IMR-90 (cell line): ENCODE measurements around the gene USP6NL. TPM values are rescaled to one million over a fixed set of nuclear protein-coding genes. Genes with fewer than 3 reads are reported as not detected.

Source experiments
- ATAC-seq: fragments of 200-7000 bp; cut with Tn5 transposase; 2 replicates; pipeline ENCODE4 v1.9.1; 2020; ENCODE audit warnings: low read depth, mild to moderate bottlenecking, moderate library complexity
- BruUV-seq: library from RNA; stranded (reverse); fragments of 400-500 nt; replicated peaks from 2 replicates; lab custom pipeline; 2021; lab: Mats Ljungman, UMichigan
- CTCF ChIA-PET: fragments of 300-600 bp; formaldehyde crosslinking; extraction: SDS; loops from one replicate; lab custom pipeline; 2021; ENCODE audit warnings: antibody characterized with exemption; lab: Yijun Ruan, JAX
- POLR2A ChIA-PET: fragments of 300-600 bp; sonication (Branson Sonifier 250); formaldehyde crosslinking; loops from one replicate; lab custom pipeline; 2022; ENCODE audit warnings: antibody characterized with exemption; ENCODE audit not compliant: unreplicated experiment; lab: Charles Lee
- DNase-seq: peaks from one replicate; pipeline ENCODE4 v3.0.0; 2013
- H2AFZ ChIP-seq: replicated peaks from 2 replicates; pipeline ENCODE3; 2013; ENCODE audit warnings: low read length, mild to moderate bottlenecking; ENCODE audit not compliant: poor library complexity
- H2AK5ac ChIP-seq: 2 replicates; pipeline ENCODE4 v1.6.1; 2013; ENCODE audit warnings: low read depth, low read length, inconsistent platforms
- H2AK9ac ChIP-seq: replicated peaks from 2 replicates; pipeline ENCODE3; 2013; ENCODE audit warnings: mild to moderate bottlenecking, low read depth, low read length, moderate library complexity; ENCODE audit not compliant: poor library complexity
- H2BK120ac ChIP-seq: 2 replicates; pipeline ENCODE4 v1.6.1; 2013; ENCODE audit warnings: low read depth, low read length, inconsistent platforms
- H2BK15ac ChIP-seq: 3 replicates; pipeline ENCODE4 v1.6.1; 2013; ENCODE audit warnings: low read depth, low read length, inconsistent platforms
- H2BK20ac ChIP-seq: 2 replicates; pipeline ENCODE4 v1.6.1; 2013; ENCODE audit warnings: low read depth, mild to moderate bottlenecking, inconsistent platforms, low read length, moderate library complexity
- H2BK5ac ChIP-seq: 2 replicates; pipeline ENCODE4 v1.6.1; 2013; ENCODE audit warnings: mild to moderate bottlenecking, low read depth, low read length, inconsistent platforms; ENCODE audit not compliant: poor library complexity, severe bottlenecking
- H3K14ac ChIP-seq: replicated peaks from 2 replicates; pipeline ENCODE4 v1.6.1; 2013; ENCODE audit warnings: low read depth, low read length, inconsistent platforms
- H3K18ac ChIP-seq: 2 replicates; pipeline ENCODE4 v1.6.1; 2013; ENCODE audit warnings: low read depth, low read length, control low read depth
- H3K23ac ChIP-seq: 2 replicates; pipeline ENCODE4 v1.6.1; 2013; ENCODE audit warnings: low read depth, low read length, inconsistent platforms
- H3K27ac ChIP-seq: 2 replicates; pipeline ENCODE4 v1.5.1; 2013; ENCODE audit warnings: mild to moderate bottlenecking, control low read depth, low read length; ENCODE audit not compliant: insufficient read depth
- H3K27me3 ChIP-seq: 2 replicates; pipeline ENCODE4 v1.6.1; 2013; ENCODE audit warnings: low read length; ENCODE audit not compliant: control insufficient read depth, insufficient read depth
- H3K36me3 ChIP-seq: 2 replicates; pipeline ENCODE4 v1.6.1; 2013; ENCODE audit warnings: low read length, mixed read lengths; ENCODE audit not compliant: control insufficient read depth, insufficient read depth
- H3K4ac ChIP-seq: 2 replicates; pipeline ENCODE4 v1.6.1; 2013; ENCODE audit warnings: low read depth, low read length, inconsistent platforms
- H3K4me1 ChIP-seq: 2 replicates; pipeline ENCODE4 v1.6.1; 2013; ENCODE audit warnings: low read length, mixed read lengths; ENCODE audit not compliant: control insufficient read depth, insufficient read depth
- H3K4me2 ChIP-seq: 2 replicates; pipeline ENCODE4 v1.6.1; 2013; ENCODE audit warnings: low read depth, mild to moderate bottlenecking, control low read depth, low read length, moderate library complexity
- H3K4me3 ChIP-seq: 2 replicates; pipeline ENCODE4 v1.5.1; 2013; ENCODE audit warnings: low read depth, mild to moderate bottlenecking, control low read depth, low read length, moderate library complexity; ENCODE audit not compliant: insufficient read depth
- H3K56ac ChIP-seq: 2 replicates; pipeline ENCODE4 v1.6.1; 2013; ENCODE audit warnings: low read length, inconsistent platforms; ENCODE audit not compliant: insufficient read depth; ENCODE audit errors: extremely low read depth
- H3K79me1 ChIP-seq, 2 experiments: 2 replicates each; pipeline ENCODE4 v1.6.1; 2013; ENCODE audit warnings: low read length in 2 of 2, inconsistent platforms in 1 of 2, low read depth in 1 of 2
- H3K9ac ChIP-seq: 2 replicates; pipeline ENCODE4 v1.6.1; 2013; ENCODE audit warnings: low read depth, low read length, control low read depth
- H3K9me1 ChIP-seq: 2 replicates; pipeline ENCODE4 v1.6.1; 2013; ENCODE audit warnings: low read length, inconsistent platforms; ENCODE audit not compliant: insufficient read depth
- H3K9me3 ChIP-seq: 2 replicates; pipeline ENCODE4 v1.6.1; 2013; ENCODE audit warnings: low read length; ENCODE audit not compliant: control insufficient read depth, insufficient read depth
- H4K20me1 ChIP-seq: 2 replicates; pipeline ENCODE4 v1.6.1; 2013; ENCODE audit warnings: low read length, inconsistent platforms; ENCODE audit not compliant: insufficient read depth
- H4K5ac ChIP-seq: 2 replicates; pipeline ENCODE4 v1.6.1; 2013; ENCODE audit warnings: mild to moderate bottlenecking, low read depth, low read length, control low read depth
- H4K8ac ChIP-seq, 2 experiments: 2 replicates each; pipeline ENCODE4 v1.6.1; 2013; ENCODE audit warnings: low read depth in 2 of 2, low read length in 2 of 2, control low read depth in 1 of 2, inconsistent platforms in 1 of 2
- H4K91ac ChIP-seq: 2 replicates; pipeline ENCODE4 v1.6.1; 2013; ENCODE audit warnings: low read depth, low read length, inconsistent platforms; ENCODE audit not compliant: insufficient read depth
- BHLHE40 ChIP-seq: fragments of 150-350 bp; IDR thresholded peaks from 2 replicates; pipeline ENCODE4 v1.6.1; 2016; ENCODE audit warnings: mild to moderate bottlenecking, low read depth, low read length
- CEBPB ChIP-seq: IDR thresholded peaks from 2 replicates; pipeline ENCODE4 v1.6.1; 2012; ENCODE audit warnings: low read depth, low read length, improper control_type of control experiment
- CHD1 ChIP-seq: IDR thresholded peaks from 2 replicates; pipeline ENCODE4 v1.6.1; 2012; ENCODE audit warnings: low read depth, low read length, improper control_type of control experiment
- FOS ChIP-seq: fragments of 150-350 bp; IDR thresholded peaks from 2 replicates; pipeline ENCODE4 v1.6.1; 2016; ENCODE audit warnings: low read depth, low read length
- MAFK ChIP-seq: IDR thresholded peaks from 2 replicates; pipeline ENCODE4 v1.6.1; 2012; ENCODE audit warnings: low read depth, low read length, improper control_type of control experiment
- MAZ ChIP-seq: IDR thresholded peaks from 2 replicates; pipeline ENCODE4 v1.6.1; 2012; ENCODE audit warnings: low read depth, mild to moderate bottlenecking, low read length, improper control_type of control experiment, moderate library complexity, borderline replicate concordance
- MXI1 ChIP-seq: IDR thresholded peaks from 2 replicates; pipeline ENCODE4 v1.6.1; 2012; ENCODE audit warnings: low read depth, mild to moderate bottlenecking, low read length, moderate library complexity, borderline replicate concordance
- NFE2L2 ChIP-seq: fragments of 150-350 bp; IDR thresholded peaks from 2 replicates; pipeline ENCODE4 v1.6.1; 2016; ENCODE audit warnings: low read depth, mild to moderate bottlenecking, low read length
- POLR2A ChIP-seq: IDR thresholded peaks from 2 replicates; pipeline ENCODE4 v1.6.1; 2012; ENCODE audit warnings: mild to moderate bottlenecking, low read depth, low read length
- RAD21 ChIP-seq: IDR thresholded peaks from 2 replicates; pipeline ENCODE4 v1.6.1; 2012; ENCODE audit warnings: low read length, improper control_type of control experiment
- RCOR1 ChIP-seq: IDR thresholded peaks from 2 replicates; pipeline ENCODE4 v1.6.1; 2012; ENCODE audit warnings: mild to moderate bottlenecking, low read length, improper control_type of control experiment; ENCODE audit not compliant: insufficient replicate concordance
- RFX5 ChIP-seq: IDR thresholded peaks from 2 replicates; pipeline ENCODE4 v1.8.0; 2012; ENCODE audit warnings: low read depth, mild to moderate bottlenecking, low read length, moderate library complexity
- SMC3 ChIP-seq: fragments of 150-350 bp; IDR thresholded peaks from 2 replicates; pipeline ENCODE4 v1.6.1; 2016; ENCODE audit warnings: low read depth, mild to moderate bottlenecking, antibody characterized with exemption, low read length, moderate library complexity
- WGBS, 2 experiments: methylation state at CpG; one replicate each; pipeline versions ENCODE4 v1.1.5 to v1.1.7; 2013; ENCODE audit warnings: missing lambda C conversion rate in 2 of 2; ENCODE audit not compliant: insufficient read length in 1 of 2; ENCODE audit errors: extremely low coverage in 2 of 2; 5-methylcytosine and 5-hydroxymethylcytosine counted together
- dilution Hi-C: fragments of 300-500 bp; cut with HindIII; formaldehyde crosslinking; loops from one replicate; pipeline ENCODE4 v1.14.3; 2018; ENCODE audit warnings: low sequenced_read_pairs; ENCODE audit not compliant: unreplicated experiment
- in situ Hi-C: fragments of 300-500 bp; cut with MboI; formaldehyde crosslinking; loops from 3 replicates; pipeline ENCODE4 v1.14.3; 2019; ENCODE audit warnings: low sequenced_read_pairs, inconsistent platforms, mixed read lengths
- intact Hi-C: fragments of 100-400 bp; cut with micrococcal nuclease; formaldehyde crosslinking; loops from 2 replicates; pipeline ENCODE4 v1.10.0; 2022
- polyA plus RNA-seq, 3 experiments: library from polyadenylated mRNA; depleted of rRNA; stranded (reverse); fragments of >200 nt; gene quantifications; 2 replicates each; pipeline ENCODE4 v1.2.3, GENCODE V29; 2012; ENCODE audit warnings: low replicate concordance in 1 of 3
- total RNA-seq: library from RNA; depleted of rRNA; stranded (reverse); fragments of >200 nt; gene quantifications from 2 replicates; pipeline ENCODE4 v1.2.3, GENCODE V29; 2012
- TF ChIP-seq, protein P1 (sequence below): conservative IDR thresholded peaks from 2 replicates; pipeline ENCODE4 v1.5.1; 2012; ENCODE audit warnings: mild to moderate bottlenecking, low read depth, low read length, improper control_type of control experiment
- TF ChIP-seq, protein P2 (sequence below): fragments of 150-350 bp; IDR thresholded peaks from 2 replicates; pipeline ENCODE4 v1.6.1; 2016; ENCODE audit warnings: low read depth, mild to moderate bottlenecking, low read length, moderate library complexity, borderline replicate concordance
- TF ChIP-seq, protein P3 (sequence below): fragments of 150-350 bp; IDR thresholded peaks from 2 replicates; pipeline ENCODE4 v1.6.1; 2017; ENCODE audit warnings: mild to moderate bottlenecking, antibody characterized with exemption, low read length, low read depth

The USP6NL gene
- total and polyA plus RNA-seq, 2 of the 4 experiments (the other 2 are of a cell fraction) = 7.8 to 9.1 TPM

DNA sequence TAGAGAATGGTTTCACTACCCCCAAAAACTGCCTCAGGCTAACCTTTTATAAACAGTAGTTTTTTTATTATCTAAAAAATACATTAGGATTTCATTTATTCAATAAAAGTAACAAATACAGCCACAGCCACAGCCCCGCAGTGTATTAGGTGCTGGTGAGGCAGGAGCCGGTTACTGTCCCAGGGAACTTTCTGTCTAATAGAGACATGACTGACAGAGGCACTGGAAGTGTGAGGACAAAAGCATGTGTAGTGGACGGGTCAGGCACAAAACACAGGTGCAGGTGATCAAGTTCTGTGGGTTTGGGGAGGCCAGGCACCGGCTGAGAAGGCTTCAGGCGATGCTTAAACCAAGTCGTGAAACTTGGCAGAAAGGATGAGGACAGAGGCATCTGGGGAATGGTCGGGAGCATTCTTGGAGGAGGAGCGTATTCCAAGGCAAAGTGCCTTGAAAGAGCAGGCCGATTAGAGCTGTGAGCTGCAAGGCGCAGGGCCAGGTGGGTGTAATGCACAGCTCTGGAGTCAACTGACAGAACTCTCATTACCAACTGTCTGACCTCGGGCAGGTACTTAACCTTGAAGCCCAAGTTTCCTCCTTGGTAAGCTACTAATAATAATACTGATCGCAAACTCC lies 138.2 kb downstream of the USP6NL start:
- Histone ChIP-seq H2AK5ac (no peak overlapping the region), H3K79me1 (peaks cover 0 to 3% of the 10 kb centered on the region in 2 experiments; a peak in 1 of 4 replicates), H3K27me3 (no peaks in the 10 kb centered on the region), H2BK120ac (no peak overlapping the region), H4K91ac (no peak overlapping the region), H3K9me1 (peaks cover 5% of the 10 kb centered on the region; the same call in 1 of the 2 replicates), H2BK15ac (no peak overlapping the region), H2BK5ac (no peak overlapping the region), H4K8ac (no peak overlapping the region), H3K23ac (no peak overlapping the region), H4K5ac (no peak overlapping the region), H2AK9ac (no peak overlapping the region), H3K4me1 (peaks cover 3% of the 10 kb centered on the region), H2AFZ (no peak overlapping the region), H3K9ac (no peak overlapping the region), H3K36me3 (no peaks in the 10 kb centered on the region), H4K20me1 (no peaks in the 10 kb centered on the region; the same call in 1 of the 2 replicates), H3K4me2 (no peak overlapping the region), H3K18ac (no peak overlapping the region), H2BK20ac (no peak overlapping the region), H3K4ac (no peak overlapping the region), H3K56ac (no peak overlapping the region), H3K4me3 (no peak overlapping the region), H3K14ac (no peak overlapping the region), H3K27ac (no peak overlapping the region), H3K9me3 (no peaks in the 10 kb centered on the region)
- no TSS peak for BruUV-seq
- TF ChIP-seq MAFK (no peak), RCOR1 (no peak), FOS (no peak), MAZ (no peak), CEBPB (no peak), MXI1 (no peak), RFX5 (no peak), NFE2L2 (no peak), POLR2A (no peak), RAD21 (no peak), BHLHE40 (no peak), SMC3 (no peak), CHD1 (no peak)
- TF ChIP-seq, protein P1, sequence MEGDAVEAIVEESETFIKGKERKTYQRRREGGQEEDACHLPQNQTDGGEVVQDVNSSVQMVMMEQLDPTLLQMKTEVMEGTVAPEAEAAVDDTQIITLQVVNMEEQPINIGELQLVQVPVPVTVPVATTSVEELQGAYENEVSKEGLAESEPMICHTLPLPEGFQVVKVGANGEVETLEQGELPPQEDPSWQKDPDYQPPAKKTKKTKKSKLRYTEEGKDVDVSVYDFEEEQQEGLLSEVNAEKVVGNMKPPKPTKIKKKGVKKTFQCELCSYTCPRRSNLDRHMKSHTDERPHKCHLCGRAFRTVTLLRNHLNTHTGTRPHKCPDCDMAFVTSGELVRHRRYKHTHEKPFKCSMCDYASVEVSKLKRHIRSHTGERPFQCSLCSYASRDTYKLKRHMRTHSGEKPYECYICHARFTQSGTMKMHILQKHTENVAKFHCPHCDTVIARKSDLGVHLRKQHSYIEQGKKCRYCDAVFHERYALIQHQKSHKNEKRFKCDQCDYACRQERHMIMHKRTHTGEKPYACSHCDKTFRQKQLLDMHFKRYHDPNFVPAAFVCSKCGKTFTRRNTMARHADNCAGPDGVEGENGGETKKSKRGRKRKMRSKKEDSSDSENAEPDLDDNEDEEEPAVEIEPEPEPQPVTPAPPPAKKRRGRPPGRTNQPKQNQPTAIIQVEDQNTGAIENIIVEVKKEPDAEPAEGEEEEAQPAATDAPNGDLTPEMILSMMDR = no peak
- TF ChIP-seq, protein P2, sequence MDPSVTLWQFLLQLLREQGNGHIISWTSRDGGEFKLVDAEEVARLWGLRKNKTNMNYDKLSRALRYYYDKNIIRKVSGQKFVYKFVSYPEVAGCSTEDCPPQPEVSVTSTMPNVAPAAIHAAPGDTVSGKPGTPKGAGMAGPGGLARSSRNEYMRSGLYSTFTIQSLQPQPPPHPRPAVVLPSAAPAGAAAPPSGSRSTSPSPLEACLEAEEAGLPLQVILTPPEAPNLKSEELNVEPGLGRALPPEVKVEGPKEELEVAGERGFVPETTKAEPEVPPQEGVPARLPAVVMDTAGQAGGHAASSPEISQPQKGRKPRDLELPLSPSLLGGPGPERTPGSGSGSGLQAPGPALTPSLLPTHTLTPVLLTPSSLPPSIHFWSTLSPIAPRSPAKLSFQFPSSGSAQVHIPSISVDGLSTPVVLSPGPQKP = no peak
- TF ChIP-seq, protein P3, sequence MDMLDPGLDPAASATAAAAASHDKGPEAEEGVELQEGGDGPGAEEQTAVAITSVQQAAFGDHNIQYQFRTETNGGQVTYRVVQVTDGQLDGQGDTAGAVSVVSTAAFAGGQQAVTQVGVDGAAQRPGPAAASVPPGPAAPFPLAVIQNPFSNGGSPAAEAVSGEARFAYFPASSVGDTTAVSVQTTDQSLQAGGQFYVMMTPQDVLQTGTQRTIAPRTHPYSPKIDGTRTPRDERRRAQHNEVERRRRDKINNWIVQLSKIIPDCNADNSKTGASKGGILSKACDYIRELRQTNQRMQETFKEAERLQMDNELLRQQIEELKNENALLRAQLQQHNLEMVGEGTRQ = no peak
- ATAC-seq = 0 out of 2 replicates have a peak, but pooled peaks have one; percentile 17
- POLR2A ChIA-PET = no interaction called here
- DNase-seq = no peak
- dilution Hi-C loops = no loop called here
- in situ Hi-C loops = no loop called here
- 78% methylated on average over 1 of the region's 12 CpGs; no CpG with 5 or more reads in 1 of the 2 experiments for WGBS, 2 experiments
- intact Hi-C loops = loop anchor here (2.0 kb wide), 1 partner anchor 1864 kb away; no protein-coding TSS in a partner anchor
- CTCF ChIA-PET = no interaction called here
